Endodermal cell (in vitro differentiated cells): Measurements from ENCODE around the gene IL16. TPM values are rescaled to one million over a fixed set of nuclear protein-coding genes. Genes with fewer than 3 reads are reported as not detected.

ENCODE experiments used
- DNase-seq: peaks from one replicate; pipeline ENCODE4 v3.0.0-alpha.2; 2017
- H3K27ac ChIP-seq: 2 replicates; pipeline ENCODE4 v1.5.1; 2013; ENCODE audit warnings: mild to moderate bottlenecking, low read depth, low read length, moderate library complexity
- H3K27me3 ChIP-seq: 2 replicates; pipeline ENCODE4 v1.6.1; 2013; ENCODE audit warnings: mild to moderate bottlenecking, low read length, moderate library complexity; ENCODE audit not compliant: insufficient read depth, control insufficient read depth, poor library complexity, severe bottlenecking
- H3K36me3 ChIP-seq: 2 replicates; pipeline ENCODE4 v1.7.0; 2013; ENCODE audit warnings: mild to moderate bottlenecking, low read length, moderate library complexity; ENCODE audit not compliant: control insufficient read depth, insufficient read depth
- H3K4me1 ChIP-seq: one replicate; pipeline ENCODE4 v1.7.0; 2013; ENCODE audit warnings: low read length; ENCODE audit not compliant: control insufficient read depth, insufficient read depth
- H3K4me3 ChIP-seq: 2 replicates; pipeline ENCODE4 v1.5.1; 2013; ENCODE audit warnings: mild to moderate bottlenecking, low read length, moderate library complexity
- H3K9ac ChIP-seq: 2 replicates; pipeline ENCODE4 v1.6.1; 2013; ENCODE audit warnings: mild to moderate bottlenecking, low read length, moderate library complexity; ENCODE audit not compliant: poor library complexity, severe bottlenecking; ENCODE audit errors: extremely low read depth
- H3K9me3 ChIP-seq: 2 replicates; pipeline ENCODE4 v1.6.1; 2013; ENCODE audit warnings: mild to moderate bottlenecking, low read length, moderate library complexity; ENCODE audit not compliant: control insufficient read depth
- H3K27ac Mint-ChIP-seq: 2 replicates; pipeline ENCODE4 v1.8.0; 2020; ENCODE audit warnings: mixed read lengths
- H3K27me3 Mint-ChIP-seq: 2 replicates; pipeline ENCODE4 v1.8.0; 2021; ENCODE audit warnings: mild to moderate bottlenecking, mixed read lengths; ENCODE audit not compliant: insufficient read depth
- H3K36me3 Mint-ChIP-seq: 2 replicates; pipeline ENCODE4 v1.8.0; 2020; ENCODE audit warnings: low read depth, mixed read lengths
- H3K4me1 Mint-ChIP-seq: 2 replicates; pipeline ENCODE4 v1.8.0; 2020; ENCODE audit warnings: mixed read lengths
- H3K4me3 Mint-ChIP-seq: 2 replicates; pipeline ENCODE4 v1.8.0; 2020; ENCODE audit warnings: mild to moderate bottlenecking, moderate library complexity, mixed read lengths
- H3K9me3 Mint-ChIP-seq: 2 replicates; pipeline ENCODE4 v1.8.0; 2020; ENCODE audit warnings: mild to moderate bottlenecking, mixed read lengths
- CTCF ChIP-seq: fragments of 200-600 bp; sonication (generic); conservative IDR thresholded peaks from 2 replicates; pipeline ENCODE4 v1.5.0; 2021; ENCODE audit warnings: antibody characterized with exemption, mild to moderate bottlenecking
- WGBS, 2 experiments: methylation state at CpG; one replicate each; pipeline versions ENCODE4 v1.1.5 to v1.1.7; 2013; ENCODE audit warnings: missing lambda C conversion rate in 2 of 2, mixed read lengths in 1 of 2; ENCODE audit not compliant: insufficient coverage in 1 of 2, insufficient read length in 1 of 2; 5-methylcytosine and 5-hydroxymethylcytosine counted together
- total RNA-seq, 2 donors: library from RNA; stranded (reverse); fragmentation: NEBNext Ultra II Directional in 1 of 2; extraction: Animal tissue kit (Norgen Biotek cat#: 25700) in 1 of 2; gene quantifications; 2 replicates in 1 of 2; 3 replicates in 1 of 2; pipeline ENCODE4 v1.2.1, GENCODE V29; 2021

Gene IL16
- total RNA-seq, 2 donors from 2014 or later, result 0.13 to 0.24 TPM

- WGBS, 2 experiments, result 88 to 92% methylated on average over 6 of the region's 6 CpGs
- Histone ChIP-seq H3K27me3 (no peaks in the 10 kb centered on the region), H3K36me3 (no peaks in the 10 kb centered on the region), H3K4me1 (no peaks in the 10 kb centered on the region), H3K27ac (no peak overlapping the region), H3K9me3 (no peaks in the 10 kb centered on the region), H3K9ac (no peak overlapping the region), H3K4me3 (no peak overlapping the region)
- no peaks in the 10 kb centered on the region for H3K36me3 Mint-ChIP-seq
- no peak overlapping the region for H3K4me3 Mint-ChIP-seq
- H3K4me1 Mint-ChIP-seq, result peaks cover 7% of the 10 kb centered on the region
- no peak for TF ChIP-seq CTCF
- H3K27me3 Mint-ChIP-seq, result peaks cover 27% of the 10 kb centered on the region
- no peak overlapping the region for H3K27ac Mint-ChIP-seq
- no peaks in the 10 kb centered on the region for H3K9me3 Mint-ChIP-seq
- DNase-seq, result no peak
These were observed 101.9 kb downstream of the IL16 start for GRCh38 chr15:81298611-81299010.

DNA sequence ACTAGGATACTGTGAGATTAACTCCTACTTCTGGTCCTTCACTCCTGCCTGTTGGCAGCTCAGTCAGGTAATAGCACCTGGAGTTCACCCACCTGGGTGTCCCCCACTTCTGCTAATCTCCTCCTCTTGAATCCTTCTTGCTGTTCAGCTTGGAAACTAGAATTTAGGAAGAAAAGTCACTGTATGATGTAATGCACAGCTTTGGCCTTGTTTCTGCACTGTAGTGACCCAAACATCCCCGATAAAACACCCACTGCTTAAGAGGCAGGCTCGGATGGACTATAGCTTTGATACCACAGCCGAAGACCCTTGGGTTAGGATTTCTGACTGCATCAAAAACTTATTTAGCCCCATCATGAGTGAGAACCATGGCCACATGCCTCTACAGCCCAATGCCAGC lies 102.5 kb downstream of the IL16 start:
- Histone ChIP-seq H3K27ac (no peak overlapping the region), H3K9ac (no peak overlapping the region), H3K36me3 (no peaks in the 10 kb centered on the region), H3K4me3 (no peak overlapping the region), H3K9me3 (no peaks in the 10 kb centered on the region), H3K4me1 (no peaks in the 10 kb centered on the region), H3K27me3 (no peaks in the 10 kb centered on the region)
- WGBS, 2 experiments, result 98 to 100% methylated on average over 1 to 3 of the region's 3 CpGs
- H3K36me3 Mint-ChIP-seq, result no peaks in the 10 kb centered on the region
- H3K4me1 Mint-ChIP-seq, result peaks cover 9% of the 10 kb centered on the region
- H3K27me3 Mint-ChIP-seq, result peaks cover 27% of the 10 kb centered on the region
- DNase-seq, result no peak
- H3K9me3 Mint-ChIP-seq, result no peaks in the 10 kb centered on the region
- TF ChIP-seq CTCF, result no peak
- H3K27ac Mint-ChIP-seq, result no peak overlapping the region
- H3K4me3 Mint-ChIP-seq, result no peak overlapping the region

- no peak overlapping the region for H3K4me3 ChIP-seq
- H3K27ac ChIP-seq, result no peak overlapping the region
- peaks cover 26% of the 10 kb centered on the region for H3K27me3 Mint-ChIP-seq
- H3K9me3 ChIP-seq, result no peaks in the 10 kb centered on the region
- H3K9me3 Mint-ChIP-seq, result no peaks in the 10 kb centered on the region
- no peak overlapping the region for H3K4me3 Mint-ChIP-seq
- H3K4me1 ChIP-seq, result no peaks in the 10 kb centered on the region
- no peak overlapping the region for H3K27ac Mint-ChIP-seq
- no peak for TF ChIP-seq CTCF
- H3K9ac ChIP-seq, result no peak overlapping the region
- H3K27me3 ChIP-seq, result no peaks in the 10 kb centered on the region
- no peak for DNase-seq
- H3K36me3 Mint-ChIP-seq, result no peaks in the 10 kb centered on the region
- 88 to 89% methylated on average over 6 to 14 of the region's 14 CpGs for WGBS, 2 experiments
- no peaks in the 10 kb centered on the region for H3K36me3 ChIP-seq
- H3K4me1 Mint-ChIP-seq, result peaks cover 10% of the 10 kb centered on the region
These were observed 103.1 kb downstream of the IL16 start for GRCh38 chr15:81299630-81300273.
